Lower leg skin (tissue), 4 donors: ENCODE measurements around the gene YY2. TPM values are rescaled to one million over a fixed set of nuclear protein-coding genes. Genes with fewer than 3 reads are reported as not detected.

Experiments used
- total RNA-seq, 4 donors: library from RNA; depleted of rRNA; stranded (reverse); fragments of >200 nt; gene quantifications; one replicate each; pipeline ENCODE4 v1.1.0, GENCODE V29; 2016

The YY2 gene
- total RNA-seq, 4 donors from 2014 or later = 0.42 to 2.6 (median 1.7) TPM

Other genes starting within 250 kb of the YY2 start
- gene KLHL34, start 197.7 kb upstream of the YY2 start, total RNA-seq = under 1 TPM; 0.23 to 0.59 (median 0.37) TPM
- gene SMPX, start 97.9 kb upstream of the YY2 start, total RNA-seq = not detected
- 1 to 10 TPM; 4.8 to 7.0 (median 5.9) TPM for gene MBTPS2, start 16.4 kb upstream of the YY2 start, total RNA-seq
- 10 to 100 TPM; 20.2 to 30.6 (median 24.0) TPM for gene SMS, start 84.7 kb downstream of the YY2 start, total RNA-seq
- 1 to 10 TPM in 1 of 4 donors, under 1 TPM in 2, not detected in 1; 0.08 to 1.6 (median 0.10) TPM for gene PHEX, start 176.3 kb downstream of the YY2 start, total RNA-seq